ENCODE measurements around the gene SLC26A5.

DNA sequence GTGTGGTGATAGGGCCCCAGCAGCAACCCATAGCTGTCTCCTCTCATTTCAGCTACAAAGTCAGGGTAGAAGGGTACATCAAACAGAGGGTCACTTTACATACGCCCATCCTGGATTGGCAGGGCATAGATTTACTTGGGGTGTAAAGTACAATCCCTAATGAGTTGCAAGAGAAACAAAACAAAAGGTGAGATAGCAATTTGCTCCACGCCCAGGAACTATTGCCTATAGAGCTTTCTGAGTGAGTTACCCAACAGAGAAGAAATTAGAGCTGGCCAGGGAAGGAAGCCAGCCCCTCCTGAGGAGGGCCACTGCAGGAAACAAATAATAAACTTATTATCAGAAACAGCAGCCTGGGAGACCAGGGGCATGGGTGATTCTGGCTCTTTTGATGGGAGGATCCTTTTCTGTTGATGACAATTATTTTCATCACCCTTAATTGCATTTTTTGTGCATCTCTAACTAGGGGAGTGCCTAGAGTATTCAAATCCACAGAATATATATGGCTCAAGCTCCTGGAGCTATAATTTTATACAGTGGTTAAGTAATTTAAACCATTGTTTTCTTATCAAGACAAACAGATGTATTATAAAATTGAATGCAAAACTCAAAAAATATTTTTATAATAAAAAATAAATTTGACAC, 47.4 kb downstream of the SLC26A5 start:
- TF ChIP-seq CTCF (IDR thresholded peaks at IDR 0.05; ENCODE audit: low read depth, low read length, poor library complexity, severe bottlenecking) (no peak), EZH2phosphoT487 (IDR thresholded peaks at IDR 0.05; ENCODE audit: borderline replicate concordance, low read length) (no peak)

Data from DOHH2 (cell line).